SKM-1 treated with dmso at 0.1 percent for 144 hours (cell line): ENCODE results near the gene TSPAN15.
"Not testable (repeated sequence)": the region's sequence is repeated elsewhere in the genome, so short reads cannot be mapped to it uniquely, and the experiment has no call there.

Experiments
- DNase-seq: peaks from one replicate; lab custom pipeline; 2025; ENCODE audit not compliant: unreplicated experiment; lab: John Stamatoyannopoulos, UW

TSPAN15 gene

DNA sequence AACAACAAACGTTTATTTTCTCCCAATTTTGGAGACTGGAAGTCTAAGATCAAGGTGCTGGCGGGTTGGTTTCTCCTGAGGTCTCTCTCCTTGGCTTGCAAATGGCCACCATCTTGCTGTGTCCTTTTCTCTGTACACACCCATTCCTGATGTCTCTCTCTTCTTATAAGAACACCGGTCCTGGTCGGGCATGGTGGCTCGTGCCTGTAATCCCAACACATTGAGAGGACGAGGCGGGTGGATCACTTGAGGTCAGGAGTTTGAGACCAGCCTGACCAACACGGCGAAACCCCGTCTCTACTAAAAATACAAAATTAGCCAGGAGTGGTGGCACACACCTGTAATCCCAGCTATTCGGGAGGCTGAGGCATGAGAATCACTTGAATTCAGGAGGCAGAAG lies 85.3 kb downstream of the TSPAN15 start:
- DNase-seq, result not testable (repeated sequence)

DNA sequence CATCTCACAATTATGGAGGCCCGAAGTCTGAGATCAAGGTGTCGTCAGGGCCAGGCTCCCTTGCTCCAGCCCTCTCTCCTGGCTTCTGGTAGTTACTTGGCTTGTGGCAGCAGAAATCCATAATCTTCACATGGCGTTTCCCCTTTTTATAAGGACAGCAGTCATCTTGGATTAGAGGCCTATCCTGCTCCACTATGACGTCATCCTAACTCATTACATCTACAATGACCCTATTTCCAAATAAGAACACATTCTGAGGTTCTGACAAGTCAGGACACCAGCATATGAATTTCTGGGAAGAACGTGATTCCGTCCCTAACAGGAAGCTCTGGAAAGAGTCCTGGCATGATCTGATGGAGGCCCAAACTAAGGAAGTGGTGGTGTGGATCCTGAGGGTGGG lies 86.2 kb downstream of the TSPAN15 start:
- DNase-seq, result no peak

DNA sequence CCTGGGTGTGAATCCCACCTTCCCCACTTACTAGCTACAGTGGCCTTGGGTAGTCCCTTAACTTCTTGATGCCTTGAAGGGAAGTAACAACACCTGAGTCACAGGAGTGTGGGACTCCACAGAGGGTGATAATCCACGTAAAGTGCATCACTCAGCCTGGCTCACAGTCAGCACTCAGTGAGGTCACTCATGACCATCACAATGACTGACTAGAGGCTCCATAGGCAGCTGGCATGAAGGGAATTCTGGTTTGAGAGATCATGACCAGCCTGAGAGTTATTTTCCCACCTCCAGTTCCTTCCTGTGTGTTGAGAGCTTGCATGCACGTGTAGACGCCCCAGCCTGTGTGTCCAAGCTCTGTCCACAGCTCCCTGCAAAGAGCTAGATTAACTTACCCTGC lies 87.2 kb downstream of the TSPAN15 start:
- no peak for DNase-seq

- no peak for DNase-seq
Observed at GRCh38 chr10:69541463-69541862, 90.2 kb downstream of the TSPAN15 start.

- DNase-seq, result no peak
Observed at GRCh38 chr10:69549959-69550358, 98.7 kb downstream of the TSPAN15 start.

DNA sequence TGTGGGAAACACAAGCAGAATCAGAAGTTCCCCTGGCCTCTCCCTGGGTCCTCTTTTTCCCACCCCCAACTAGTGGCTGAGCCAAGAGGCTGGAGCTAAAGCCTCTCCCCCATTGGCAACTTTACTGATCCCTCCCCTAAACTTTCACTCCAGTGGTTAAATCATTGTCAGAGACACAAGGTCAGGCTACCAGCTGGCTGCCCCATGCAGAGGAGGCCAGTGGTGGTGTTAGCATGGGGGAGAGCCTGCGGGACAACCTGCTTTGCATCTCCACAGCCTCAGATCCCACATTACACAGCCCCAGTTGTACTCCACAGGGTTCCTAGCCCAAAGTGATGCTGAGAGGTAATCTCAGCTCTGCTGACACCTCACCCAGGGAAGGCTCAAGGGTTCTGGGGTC lies 101.0 kb downstream of the TSPAN15 start:
- no peak for DNase-seq

GRCh38 chr10:69553328-69553727 lies 102.1 kb downstream of the TSPAN15 start:
- no peak for DNase-seq

DNA sequence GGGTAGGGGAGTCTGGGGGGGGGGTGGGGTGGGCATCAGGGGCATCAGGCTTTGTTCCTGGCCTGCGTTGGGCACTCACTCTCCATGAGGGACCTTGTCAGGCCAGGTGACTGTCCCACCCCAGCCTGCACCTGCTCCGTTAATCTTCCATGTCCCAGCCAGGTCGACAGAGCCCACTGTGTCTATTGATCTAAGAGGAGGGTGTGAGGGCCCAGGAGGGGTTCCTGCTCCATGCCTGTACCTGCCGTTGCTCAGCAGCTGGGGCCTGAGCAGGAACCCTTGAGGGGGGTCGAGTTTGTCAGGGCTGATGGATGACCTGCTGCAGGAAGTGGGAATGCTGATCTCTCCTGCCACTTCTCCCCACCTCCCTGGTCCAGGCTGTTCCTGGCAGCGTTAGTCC lies 103.3 kb downstream of the TSPAN15 start:
- DNase-seq, result no peak
